Activated CD8-positive, alpha-beta memory T cell treated with anti-CD3 and anti-CD28 coated beads for 4 hours (primary cell): ENCODE results near the gene NOS1AP.

Source experiments
- DNase-seq, 2 donors: peaks; one replicate each; pipeline ENCODE4 v3.0.0-alpha.2; 2020; ENCODE audit warnings: low read depth in 2 of 2

NOS1AP gene

GRCh38 chr1:162250004-162250730 is 180.7 kb downstream of the NOS1AP start:
- no peak for DNase-seq

- no peak for DNase-seq
These were observed 181.6 kb downstream of the NOS1AP start for GRCh38 chr1:162251102-162251501.

GRCh38 chr1:162252214-162252613 is 182.7 kb downstream of the NOS1AP start:
- no peak for DNase-seq

- DNase-seq: no peak
These were observed 184.3 kb downstream of the NOS1AP start for GRCh38 chr1:162253790-162254189.

GRCh38 chr1:162256287-162256686 is 186.8 kb downstream of the NOS1AP start:
- no peak for DNase-seq

GRCh38 chr1:162258394-162258793 is 188.9 kb downstream of the NOS1AP start:
- DNase-seq: no peak

- DNase-seq: no peak
These were observed 190.5 kb downstream of the NOS1AP start for GRCh38 chr1:162259894-162260455.

GRCh38 chr1:162264108-162264507 is 194.6 kb downstream of the NOS1AP start:
- no peak for DNase-seq

- no peak for DNase-seq
These were observed 196.5 kb downstream of the NOS1AP start for GRCh38 chr1:162265983-162266382.

- no peak for DNase-seq
These were observed 200.7 kb downstream of the NOS1AP start for GRCh38 chr1:162270016-162270770.

GRCh38 chr1:162271972-162272371 is 202.5 kb downstream of the NOS1AP start:
- DNase-seq: no peak

- no peak for DNase-seq
These were observed 202.9 kb downstream of the NOS1AP start for GRCh38 chr1:162272419-162272818.

GRCh38 chr1:162275622-162276175 is 206.2 kb downstream of the NOS1AP start:
- no peak for DNase-seq

GRCh38 chr1:162276493-162276892 is 207.0 kb downstream of the NOS1AP start:
- no peak for DNase-seq

- no peak for DNase-seq
These were observed 209.6 kb downstream of the NOS1AP start for GRCh38 chr1:162279136-162279498.

- no peak for DNase-seq
These were observed 211.9 kb downstream of the NOS1AP start for GRCh38 chr1:162281426-162281825.

GRCh38 chr1:162283657-162284056 is 214.2 kb downstream of the NOS1AP start:
- no peak for DNase-seq

- DNase-seq: no peak
These were observed 214.9 kb downstream of the NOS1AP start for GRCh38 chr1:162284206-162284955.

- no peak for DNase-seq
These were observed 215.7 kb downstream of the NOS1AP start for GRCh38 chr1:162285149-162285561.

- no peak for DNase-seq
These were observed 221.5 kb downstream of the NOS1AP start for GRCh38 chr1:162291000-162291399.

GRCh38 chr1:162292422-162292849 is 222.9 kb downstream of the NOS1AP start:
- no peak for DNase-seq
